Vagina (tissue), 2 donors: Measurements from ENCODE around the gene ENO2. TPM values are rescaled to one million over a fixed set of nuclear protein-coding genes. Genes with fewer than 3 reads are reported as not detected.
A peak's percentile ranks its signal among the peaks of the same experiment; 100 is the strongest.

ENCODE experiments used
- DNase-seq, 2 donors: peaks; one replicate each; pipeline ENCODE4 v3.0.0-alpha.2; 2017; ENCODE audit errors: extremely low spot score in 2 of 2
- H3K27ac ChIP-seq: fragments of 200-600 bp; sonication (generic); one replicate; pipeline ENCODE4 v1.5.1; 2019
- H3K27me3 ChIP-seq: fragments of 200-600 bp; sonication (generic); one replicate; pipeline ENCODE4 v1.5.1; 2019
- H3K36me3 ChIP-seq, 2 donors: fragments of 200-600 bp; sonication (generic); one replicate each; pipeline ENCODE4 v1.5.1; 2017 to 2019
- H3K4me1 ChIP-seq: fragments of 200-600 bp; sonication (generic); one replicate; pipeline ENCODE4 v1.5.1; 2019
- H3K4me3 ChIP-seq, 2 donors: fragments of 200-600 bp; sonication (generic); 1 replicate in 1 of 2; 2 replicates in 1 of 2; pipeline ENCODE4 v1.5.1; 2016 to 2019
- H3K9me3 ChIP-seq: fragments of 200-600 bp; sonication (generic); one replicate; pipeline ENCODE4 v1.5.1; 2019
- CTCF ChIP-seq, 3 experiments: fragments of 450-650 bp in 2 of 3; fragments of 200-600 bp in 1 of 3; sonication (generic) in 1 of 3; IDR thresholded peaks; one replicate each; pipeline ENCODE4 v1.5.1; 2017 to 2019; ENCODE audit warnings: antibody characterized with exemption in 3 of 3, mild to moderate bottlenecking in 2 of 3, moderate library complexity in 2 of 3
- POLR2A ChIP-seq, 2 donors: fragments of 450-650 bp; IDR thresholded peaks; one replicate each; pipeline ENCODE4 v1.6.1; 2017; ENCODE audit warnings: antibody characterized with exemption in 2 of 2, mild to moderate bottlenecking in 2 of 2, moderate library complexity in 2 of 2
- POLR2AphosphoS5 ChIP-seq, 2 donors: sonication (generic); formaldehyde crosslinking; IDR thresholded peaks; one replicate each; pipeline ENCODE4 v1.9.0; 2017; ENCODE audit warnings: antibody characterized with exemption in 2 of 2, mild to moderate bottlenecking in 2 of 2, low read depth in 1 of 2; ENCODE audit not compliant: insufficient read depth in 1 of 2
- intact Hi-C: fragments of 100-400 bp; cut with DNase I; formaldehyde crosslinking; loops from one replicate; pipeline ENCODE4 v1.15.1; 2023
- total RNA-seq: library from RNA; depleted of rRNA; stranded (reverse); fragments of >200 nt; gene quantifications from one replicate; pipeline ENCODE4 v1.2.3, GENCODE V29; 2016

The ENO2 gene
- total RNA-seq, 1 donor from 2014 or later = 20.1 TPM

DNA sequence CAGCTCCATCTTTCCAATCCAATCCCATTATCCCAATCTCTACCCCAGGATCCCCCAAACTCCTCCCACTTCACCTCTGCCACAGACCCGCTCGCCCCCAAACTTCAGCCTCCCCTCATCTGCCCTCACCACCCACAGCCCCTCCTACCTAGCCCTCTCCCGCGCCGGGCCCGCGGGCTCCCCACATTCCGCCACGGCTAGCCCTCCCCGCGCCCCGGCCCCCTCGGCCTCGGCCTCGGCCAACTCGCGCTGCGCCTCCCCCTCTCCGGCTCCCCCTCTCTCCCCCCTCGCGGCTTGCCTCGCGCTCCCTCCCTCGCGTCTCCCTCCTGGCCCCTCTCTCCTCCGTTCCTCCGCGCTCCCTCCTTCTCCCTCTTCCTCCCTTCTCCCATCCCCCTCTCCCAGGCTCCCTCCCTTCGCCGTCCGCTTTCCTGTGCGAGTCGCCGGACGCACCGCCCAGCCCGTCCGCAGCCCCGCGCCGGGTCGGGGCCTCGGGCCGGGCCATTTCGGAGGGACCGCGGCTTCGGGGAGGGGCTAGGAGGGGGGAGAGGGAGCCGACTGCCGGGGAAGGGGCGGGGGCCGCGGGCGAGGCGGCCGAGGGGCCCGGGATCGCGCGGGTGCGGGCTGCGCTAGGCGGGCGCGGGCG lies 13.1 kb downstream of the ENO2 start, which contains the start of gene ATN1:
ATN1 (plus strand) TSS at position 581 of the 643 bp plus-strand sequence. CDS start 6,043 bp downstream, outside the sequence.
- intact Hi-C loops = loop anchor here (5.0 kb wide), 1 partner anchor 60 kb away; the partner anchor contains the start of gene TPI1
- Histone ChIP-seq H3K27ac (peak within 1 kb of the TSS; percentile 99), H3K27me3 (no peaks in the 10 kb centered on the region), H3K4me3 (peak within 1 kb of the TSS; percentile 73 to 95), H3K36me3 (no peaks in the 10 kb centered on the region), H3K4me1 (peaks cover 71% of the 10 kb centered on the region), H3K9me3 (no peaks in the 10 kb centered on the region)
- DNase-seq = no peak
- TF ChIP-seq POLR2A (IDR thresholded peaks at IDR 0.05) (peak in 1 of 2 donors; percentile 42), POLR2AphosphoS5 (IDR thresholded peaks at IDR 0.05; ENCODE audit: insufficient read depth in 1 of 2, low read depth in 1 of 2) (peak in 1 of 2 donors; percentile 81), CTCF (IDR thresholded peaks at IDR 0.05) (no peak)

DNA sequence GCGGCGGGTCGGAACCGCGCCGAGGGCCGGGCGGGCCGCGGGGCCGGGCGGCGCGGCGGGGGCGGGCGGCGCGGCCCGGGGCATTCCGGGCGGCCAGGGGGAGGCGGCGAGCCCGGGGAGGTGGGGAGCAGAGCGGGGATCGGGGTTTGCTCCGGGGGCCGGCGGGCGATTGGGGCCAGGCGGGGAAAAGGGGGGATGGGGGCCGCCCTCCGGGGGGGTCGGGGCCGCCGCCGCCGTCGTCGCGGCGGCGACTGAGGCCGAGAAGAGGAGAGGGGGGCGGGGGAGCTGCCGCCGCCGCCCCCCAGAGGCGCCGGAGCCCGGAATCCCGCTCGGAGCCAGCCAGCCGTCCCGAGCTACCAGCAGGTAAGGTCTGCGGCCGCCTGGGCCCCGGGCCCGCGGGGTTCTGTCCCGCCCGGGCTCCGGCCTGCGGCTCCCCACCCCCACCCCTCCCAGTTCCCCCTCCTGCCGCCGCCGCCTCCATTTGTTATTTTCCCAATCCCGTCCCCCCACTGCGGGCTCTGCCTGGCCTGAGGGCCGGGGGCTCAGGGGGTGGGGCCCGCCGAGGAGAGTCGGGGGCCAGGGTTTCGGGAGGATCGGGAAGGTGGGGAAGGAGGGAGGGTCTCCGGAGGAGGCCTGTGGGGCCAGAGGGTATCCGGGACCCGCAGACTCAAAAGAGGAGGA lies 13.8 kb downstream of the ENO2 start:
- Histone ChIP-seq H3K4me3 (peak overlapping the region; percentile 73 to 95), H3K36me3 (no peaks in the 10 kb centered on the region), H3K9me3 (no peaks in the 10 kb centered on the region), H3K27me3 (no peaks in the 10 kb centered on the region), H3K4me1 (peaks cover 77% of the 10 kb centered on the region), H3K27ac (peak overlapping the region; percentile 99)
- intact Hi-C loops = loop anchor here (5.0 kb wide), 1 partner anchor 61 kb away; the partner anchor contains the start of gene TPI1
- DNase-seq = no peak
- TF ChIP-seq POLR2AphosphoS5 (IDR thresholded peaks at IDR 0.05; ENCODE audit: insufficient read depth in 1 of 2, low read depth in 1 of 2) = peak in 1 of 2 donors; percentile 25
- TF ChIP-seq POLR2A (IDR thresholded peaks at IDR 0.05) = no peak

DNA sequence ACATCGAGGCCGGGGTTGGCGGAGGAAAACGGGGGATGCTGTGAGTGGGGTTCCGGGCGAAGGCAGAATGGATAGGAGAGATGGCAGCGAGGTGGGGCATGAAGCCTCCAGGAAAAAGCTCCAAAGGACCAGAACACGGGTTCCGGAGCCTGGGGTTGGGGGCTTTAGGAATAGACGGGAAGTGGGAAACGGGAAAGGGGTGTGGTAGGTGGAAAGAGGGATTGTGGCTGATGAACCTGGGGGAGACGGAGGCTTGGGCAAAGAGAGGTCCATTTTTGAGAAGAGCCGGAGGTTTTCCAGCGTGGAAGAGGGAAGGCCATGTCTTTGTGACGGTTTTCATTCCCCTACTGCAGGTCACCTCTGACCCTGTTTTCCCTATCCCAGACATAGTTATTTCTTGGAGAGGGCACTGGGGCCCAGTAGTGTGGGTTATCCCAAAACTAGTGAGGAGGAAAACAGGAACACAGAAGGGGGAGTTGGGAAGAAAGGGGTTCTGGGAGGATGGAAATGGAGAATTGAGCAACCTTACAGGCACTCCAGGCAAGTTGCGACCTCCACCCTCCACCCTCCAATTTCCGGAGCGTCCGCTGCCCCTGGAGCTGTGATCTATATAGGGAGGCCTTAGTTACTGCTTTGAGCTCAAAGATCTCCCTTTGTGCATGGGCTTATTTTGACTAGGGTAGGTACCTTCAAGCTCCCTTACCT lies 14.5 kb downstream of the ENO2 start:
- H3K9me3 ChIP-seq = no peaks in the 10 kb centered on the region
- no peaks in the 10 kb centered on the region for H3K27me3 ChIP-seq
- no peak for DNase-seq
- H3K4me3 ChIP-seq = peak overlapping the region; percentile 73 to 95
- intact Hi-C loops = loop anchor here (5.0 kb wide), 1 partner anchor 62 kb away; the partner anchor contains the start of gene TPI1
- peak overlapping the region; percentile 99 for H3K27ac ChIP-seq
- peaks cover 0 to 6% of the 10 kb centered on the region in 2 donors for H3K36me3 ChIP-seq
- TF ChIP-seq POLR2AphosphoS5 (IDR thresholded peaks at IDR 0.05; ENCODE audit: insufficient read depth in 1 of 2, low read depth in 1 of 2) (peak in 1 of 2 donors; percentile 5), CTCF (IDR thresholded peaks at IDR 0.05) (no peak)
- peaks cover 84% of the 10 kb centered on the region for H3K4me1 ChIP-seq

GRCh38 chr12:6929466-6930452 lies 15.4 kb downstream of the ENO2 start:
- H3K9me3 ChIP-seq = no peaks in the 10 kb centered on the region
- no peaks in the 10 kb centered on the region for H3K27me3 ChIP-seq
- TF ChIP-seq POLR2A (IDR thresholded peaks at IDR 0.05) (no peak), POLR2AphosphoS5 (IDR thresholded peaks at IDR 0.05; ENCODE audit: insufficient read depth in 1 of 2, low read depth in 1 of 2) (no peak), CTCF (IDR thresholded peaks at IDR 0.05) (no peak)
- peak overlapping the region; percentile 99 for H3K27ac ChIP-seq
- intact Hi-C loops = loop anchor here (5.0 kb wide), 1 partner anchor 62 kb away; the partner anchor contains the start of gene TPI1
- DNase-seq = no peak
- peak overlapping the region; percentile 73 to 95 for H3K4me3 ChIP-seq
- peaks cover 83% of the 10 kb centered on the region for H3K4me1 ChIP-seq
- peaks cover 0 to 15% of the 10 kb centered on the region in 2 donors for H3K36me3 ChIP-seq
